Mesothelial cell of epicardium (in vitro differentiated cells): ENCODE data around the gene FDX2. TPM values are rescaled to one million over a fixed set of nuclear protein-coding genes. Genes with fewer than 3 reads are reported as not detected.

ENCODE experiments used
- DNase-seq, 2 experiments: peaks; one replicate each; pipeline ENCODE4 v3.0.0; 2021; ENCODE audit warnings: low spot score in 2 of 2; ENCODE audit not compliant: unreplicated experiment in 2 of 2
- H3K27ac Mint-ChIP-seq: 2 replicates; pipeline ENCODE4 v1.8.0; 2021; ENCODE audit warnings: mixed read lengths
- H3K27me3 Mint-ChIP-seq: 2 replicates; pipeline ENCODE4 v1.8.0; 2021; ENCODE audit warnings: low read depth, mixed read lengths
- H3K36me3 Mint-ChIP-seq: 2 replicates; pipeline ENCODE4 v1.8.0; 2021; ENCODE audit warnings: mixed read lengths
- H3K4me1 Mint-ChIP-seq: 2 replicates; pipeline ENCODE4 v1.8.0; 2021; ENCODE audit warnings: mixed read lengths
- H3K4me3 Mint-ChIP-seq: 2 replicates; pipeline ENCODE4 v1.8.0; 2021; ENCODE audit warnings: mild to moderate bottlenecking, moderate library complexity, mixed read lengths
- H3K9me3 Mint-ChIP-seq: 2 replicates; pipeline ENCODE4 v1.8.0; 2021; ENCODE audit warnings: mixed read lengths
- total RNA-seq: library from RNA; stranded (reverse); gene quantifications from 3 replicates; pipeline ENCODE4 v1.2.1, GENCODE V29; 2021
- TF ChIP-seq, protein P1 (sequence below): fragments of 200-600 bp; sonication (generic); IDR thresholded peaks from one replicate; pipeline ENCODE4 v1.5.0; 2021; ENCODE audit warnings: antibody characterized with exemption; ENCODE audit not compliant: unreplicated experiment

FDX2 gene
- total RNA-seq, 1 donor from 2014 or later = 18.6 TPM

DNA sequence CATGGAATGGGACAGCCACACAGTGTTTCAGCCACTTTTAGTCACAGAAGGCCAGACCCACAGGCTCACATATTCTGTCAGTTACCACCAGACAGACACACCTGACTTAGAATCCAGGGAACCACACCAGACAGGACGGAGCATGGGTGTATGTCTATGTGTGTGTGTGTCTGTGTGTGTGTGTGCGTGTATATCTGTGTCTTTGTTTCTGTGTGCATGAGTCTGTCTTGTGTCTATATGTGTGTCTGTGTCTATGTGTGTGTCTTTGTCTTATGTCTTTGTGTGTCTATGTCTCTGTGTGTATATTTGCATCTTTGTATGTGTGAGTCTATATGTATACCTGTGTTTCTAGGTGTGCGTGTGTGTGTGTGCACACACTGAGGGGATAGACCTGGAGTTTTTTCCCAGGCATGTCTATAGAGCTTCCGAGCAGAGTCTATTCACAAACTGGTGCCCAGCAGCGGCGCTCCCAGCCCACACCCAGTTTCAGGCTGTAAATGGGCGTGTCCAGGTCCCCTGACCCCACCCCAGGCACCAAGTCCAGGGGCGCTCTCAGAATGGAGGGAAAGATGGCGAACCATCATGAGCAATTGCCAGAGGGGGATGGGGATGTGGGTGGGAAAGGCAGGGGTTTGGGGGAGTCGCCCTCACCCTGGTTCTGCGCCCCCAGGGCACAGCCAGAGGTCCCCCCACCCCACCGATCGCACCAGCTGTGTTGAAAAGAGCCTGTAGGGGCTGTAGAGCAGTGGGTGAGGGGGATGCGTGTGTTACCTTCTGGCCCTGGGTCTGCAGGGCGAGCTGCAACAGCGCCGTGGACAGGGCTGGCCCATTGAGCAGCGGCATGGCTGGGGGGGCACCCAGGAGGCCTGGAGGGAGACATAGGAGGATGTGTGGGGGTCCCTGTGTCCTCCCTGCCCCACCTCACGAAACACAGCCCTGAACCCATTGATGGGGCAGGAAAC, 6.3 kb upstream of the FDX2 start:
- H3K27ac Mint-ChIP-seq = no peak overlapping the region
- no peaks in the 10 kb centered on the region for H3K4me1 Mint-ChIP-seq
- H3K9me3 Mint-ChIP-seq = no peaks in the 10 kb centered on the region
- no peaks in the 10 kb centered on the region for H3K27me3 Mint-ChIP-seq
- H3K36me3 Mint-ChIP-seq = peaks cover 14% of the 10 kb centered on the region
- H3K4me3 Mint-ChIP-seq = no peak overlapping the region
- TF ChIP-seq, protein P1, sequence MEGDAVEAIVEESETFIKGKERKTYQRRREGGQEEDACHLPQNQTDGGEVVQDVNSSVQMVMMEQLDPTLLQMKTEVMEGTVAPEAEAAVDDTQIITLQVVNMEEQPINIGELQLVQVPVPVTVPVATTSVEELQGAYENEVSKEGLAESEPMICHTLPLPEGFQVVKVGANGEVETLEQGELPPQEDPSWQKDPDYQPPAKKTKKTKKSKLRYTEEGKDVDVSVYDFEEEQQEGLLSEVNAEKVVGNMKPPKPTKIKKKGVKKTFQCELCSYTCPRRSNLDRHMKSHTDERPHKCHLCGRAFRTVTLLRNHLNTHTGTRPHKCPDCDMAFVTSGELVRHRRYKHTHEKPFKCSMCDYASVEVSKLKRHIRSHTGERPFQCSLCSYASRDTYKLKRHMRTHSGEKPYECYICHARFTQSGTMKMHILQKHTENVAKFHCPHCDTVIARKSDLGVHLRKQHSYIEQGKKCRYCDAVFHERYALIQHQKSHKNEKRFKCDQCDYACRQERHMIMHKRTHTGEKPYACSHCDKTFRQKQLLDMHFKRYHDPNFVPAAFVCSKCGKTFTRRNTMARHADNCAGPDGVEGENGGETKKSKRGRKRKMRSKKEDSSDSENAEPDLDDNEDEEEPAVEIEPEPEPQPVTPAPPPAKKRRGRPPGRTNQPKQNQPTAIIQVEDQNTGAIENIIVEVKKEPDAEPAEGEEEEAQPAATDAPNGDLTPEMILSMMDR = no peak
- no peak for DNase-seq

DNA sequence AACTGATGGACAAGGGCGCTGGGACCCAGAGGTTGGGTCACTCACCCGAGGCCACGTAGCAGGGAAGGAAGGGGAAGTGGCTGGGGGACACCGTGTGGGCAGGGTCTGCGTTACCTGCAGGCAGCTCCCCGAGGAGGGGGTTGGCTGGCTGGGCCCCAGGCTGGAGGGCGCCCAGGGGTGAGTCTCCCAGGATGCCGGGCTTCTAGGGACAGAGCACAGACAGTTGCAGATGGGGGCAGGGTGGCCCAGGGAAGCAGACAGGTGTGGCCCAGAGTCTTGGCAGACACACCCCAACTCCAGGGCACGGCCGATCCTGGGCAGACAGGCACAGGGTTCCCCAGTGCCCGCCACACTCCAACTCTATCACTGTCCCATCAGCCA, 5.6 kb upstream of the FDX2 start:
- no peak overlapping the region for H3K27ac Mint-ChIP-seq
- peaks cover 14% of the 10 kb centered on the region for H3K36me3 Mint-ChIP-seq
- no peaks in the 10 kb centered on the region for H3K4me1 Mint-ChIP-seq
- no peaks in the 10 kb centered on the region for H3K9me3 Mint-ChIP-seq
- no peak for DNase-seq
- H3K27me3 Mint-ChIP-seq = no peaks in the 10 kb centered on the region
- no peak overlapping the region for H3K4me3 Mint-ChIP-seq
- TF ChIP-seq, protein P1 = no peak

DNA sequence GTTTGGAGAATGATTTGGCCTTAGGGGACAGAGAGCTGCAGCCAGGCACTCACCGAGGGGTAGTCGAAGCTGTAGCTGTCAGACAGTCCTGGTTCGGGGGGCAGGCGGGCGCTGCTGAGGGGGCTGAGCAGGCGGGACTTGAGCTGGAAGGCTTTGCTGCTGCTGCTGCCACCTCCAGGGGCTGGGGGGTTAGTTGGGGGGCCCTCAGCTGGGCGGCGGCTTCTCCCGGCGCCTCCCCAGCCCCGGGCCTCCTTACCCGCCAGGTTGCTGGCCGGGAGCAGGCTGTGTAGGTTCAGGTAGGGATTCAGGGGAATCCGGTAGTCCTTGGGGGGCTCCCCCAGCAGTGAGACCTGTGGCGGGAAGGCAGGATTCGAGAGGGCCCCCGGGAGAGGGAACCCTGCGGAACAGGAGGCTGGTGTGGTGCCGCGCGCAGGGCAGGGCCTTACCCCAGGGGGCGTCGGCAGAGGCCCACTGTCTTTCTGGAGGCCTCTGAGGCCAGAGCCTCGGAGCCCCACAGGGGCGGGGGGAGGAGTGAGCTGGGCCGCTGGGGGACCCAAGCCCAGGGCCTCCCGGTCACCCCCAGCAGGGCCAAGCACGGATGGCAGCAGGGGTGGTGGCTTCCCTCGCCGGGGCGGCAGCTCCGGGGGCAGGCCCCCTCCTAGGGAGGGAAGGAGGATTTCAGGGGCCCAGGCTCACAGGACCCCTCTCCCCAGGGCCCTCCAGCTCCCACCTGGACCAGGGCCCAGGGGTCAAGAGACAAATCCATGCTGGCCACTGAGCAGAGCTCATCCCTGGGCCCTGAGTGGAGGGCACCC, 5.0 kb upstream of the FDX2 start:
- H3K4me3 Mint-ChIP-seq = no peak overlapping the region
- no peaks in the 10 kb centered on the region for H3K9me3 Mint-ChIP-seq
- no peak for DNase-seq
- TF ChIP-seq, protein P1 = no peak
- H3K27me3 Mint-ChIP-seq = no peaks in the 10 kb centered on the region
- peaks cover 17% of the 10 kb centered on the region for H3K36me3 Mint-ChIP-seq
- peaks cover 5% of the 10 kb centered on the region for H3K4me1 Mint-ChIP-seq
- no peak overlapping the region for H3K27ac Mint-ChIP-seq

DNA sequence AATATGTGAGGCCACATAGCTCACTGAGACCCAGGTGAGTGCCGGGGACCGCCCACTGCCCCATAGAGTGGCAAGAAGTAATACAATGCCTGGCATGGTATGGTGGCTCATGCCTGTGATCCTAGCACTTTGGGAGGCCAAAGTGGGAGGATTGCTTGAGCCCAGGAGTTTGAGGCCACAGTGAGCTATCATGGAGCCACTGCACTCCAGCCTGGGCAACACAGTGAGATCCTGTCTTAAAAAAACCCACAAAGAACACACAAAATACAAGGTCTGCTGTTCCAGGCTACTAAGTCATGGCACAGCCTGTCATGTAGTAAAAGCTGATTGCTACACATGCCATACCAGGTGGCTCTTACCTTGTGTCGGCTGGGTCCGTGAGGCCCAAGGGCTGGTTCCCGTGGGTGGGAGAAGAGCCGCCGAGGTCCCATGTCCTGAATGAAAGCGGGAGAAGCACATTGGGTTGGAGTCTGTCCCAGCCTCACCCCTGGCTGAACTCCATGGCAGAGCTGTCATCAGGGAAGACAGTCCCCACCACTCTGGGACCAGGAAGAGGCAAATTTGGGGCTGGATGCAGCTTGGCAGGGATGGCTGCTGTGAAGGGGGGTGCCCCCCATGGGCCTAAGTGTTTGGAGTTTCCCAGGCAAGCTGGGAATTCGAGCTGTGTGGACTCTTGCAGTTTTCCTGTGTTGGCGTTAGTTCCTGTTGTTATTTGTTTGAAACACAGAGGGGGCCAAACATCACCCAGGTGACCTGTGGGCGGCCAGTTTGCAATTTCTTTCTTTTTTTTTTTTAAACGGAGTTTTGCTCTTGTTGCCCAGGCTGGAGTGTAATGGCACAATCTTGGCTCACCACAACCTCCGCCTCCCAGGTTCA, 3.2 kb upstream of the FDX2 start:
- Mint-ChIP-seq H3K27ac (no peak overlapping the region), H3K36me3 (peaks cover 17% of the 10 kb centered on the region), H3K4me1 (peaks cover 15% of the 10 kb centered on the region), H3K9me3 (no peaks in the 10 kb centered on the region), H3K4me3 (no peak overlapping the region), H3K27me3 (no peaks in the 10 kb centered on the region)
- DNase-seq = no peak
- TF ChIP-seq, protein P1 = no peak

DNA sequence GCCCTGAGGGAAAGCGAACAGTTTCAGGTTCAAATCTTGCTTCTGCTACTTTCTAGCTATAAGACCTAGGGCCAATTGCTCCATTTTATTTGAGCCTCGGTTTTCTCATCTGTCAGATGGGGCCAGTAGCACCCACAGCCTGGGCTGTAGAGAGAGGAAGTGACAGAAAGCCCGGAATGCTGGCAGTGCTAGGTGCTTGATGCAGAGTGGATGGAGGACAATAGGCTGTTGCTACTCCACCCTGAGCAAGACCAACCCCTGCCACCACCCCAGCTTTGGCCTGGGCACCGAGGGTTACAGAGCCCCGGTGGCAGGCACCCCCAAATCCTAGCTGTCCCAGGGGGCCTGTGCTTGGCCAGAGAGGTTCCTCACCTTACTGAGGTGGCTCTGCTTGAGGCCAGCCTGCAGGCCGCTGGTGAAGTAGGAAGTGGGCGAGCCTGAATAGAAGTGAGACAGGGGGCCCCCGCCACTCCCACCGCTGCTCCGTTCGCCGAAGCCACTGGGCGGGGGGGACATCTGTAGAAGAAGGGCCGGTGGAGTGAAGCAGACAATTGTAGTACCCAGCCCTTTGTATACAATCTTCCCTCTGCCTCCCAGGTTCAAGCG, 2.1 kb upstream of the FDX2 start:
- H3K9me3 Mint-ChIP-seq = no peaks in the 10 kb centered on the region
- no peak overlapping the region for H3K4me3 Mint-ChIP-seq
- TF ChIP-seq, protein P1 = no peak
- peaks cover 20% of the 10 kb centered on the region for H3K36me3 Mint-ChIP-seq
- H3K27me3 Mint-ChIP-seq = no peaks in the 10 kb centered on the region
- DNase-seq = no peak
- no peak overlapping the region for H3K27ac Mint-ChIP-seq
- peaks cover 15% of the 10 kb centered on the region for H3K4me1 Mint-ChIP-seq
